Prostate gland (tissue), 2 donors: ENCODE results near the gene ASPN. TPM values are rescaled to one million over a fixed set of nuclear protein-coding genes. Genes with fewer than 3 reads are reported as not detected.

Experiments
- DNase-seq: peaks from one replicate; pipeline ENCODE4 v3.0.0-alpha.2; 2019; ENCODE audit warnings: low spot score
- H3K27ac ChIP-seq, 2 donors: fragments of 200-600 bp; sonication (generic); 2 replicates each; pipeline ENCODE4 v1.5.1; 2017 to 2019
- H3K27me3 ChIP-seq: fragments of 200-600 bp; sonication (generic); replicated peaks from 2 replicates; pipeline ENCODE4 v1.5.1; 2019; ENCODE audit not compliant: insufficient read depth
- H3K36me3 ChIP-seq, 2 donors: fragments of 200-600 bp; sonication (generic); 1 replicate in 1 of 2; 2 replicates in 1 of 2; pipeline versions ENCODE4 v1.5.1 to v1.8.1; 2017 to 2019
- H3K4me1 ChIP-seq: fragments of 200-600 bp; sonication (generic); replicated peaks from 2 replicates; pipeline ENCODE4 v1.5.1; 2019
- H3K4me3 ChIP-seq, 2 donors: fragments of 200-600 bp; sonication (generic); 2 replicates each; pipeline ENCODE4 v1.5.1; 2017 to 2019
- H3K9me3 ChIP-seq: fragments of 200-600 bp; sonication (generic); 2 replicates; pipeline ENCODE4 v1.5.1; 2017
- POLR2A ChIP-seq: fragments of 450-650 bp; IDR thresholded peaks from one replicate; pipeline ENCODE4 v1.6.1; 2016; ENCODE audit warnings: antibody characterized with exemption, mild to moderate bottlenecking
- POLR2AphosphoS5 ChIP-seq: sonication (generic); formaldehyde crosslinking; IDR thresholded peaks from one replicate; pipeline ENCODE4 v1.6.1; 2017; ENCODE audit warnings: antibody characterized with exemption
- WGBS: methylation state at CpG from one replicate; pipeline ENCODE4 v1.1.5; 2018; 5-methylcytosine and 5-hydroxymethylcytosine counted together
- intact Hi-C: fragments of 100-400 bp; cut with DNase I; formaldehyde crosslinking; loops from one replicate; pipeline ENCODE4 v1.14.2; 2022
- total RNA-seq, 2 donors: library from RNA; depleted of rRNA; stranded (reverse); fragments of >200 nt; gene quantifications; one replicate each; pipeline ENCODE4 v1.1.0, GENCODE V29; 2016
- TF ChIP-seq, protein P1 (sequence below), 4 experiments: fragments of 200-600 bp in 2 of 4; fragments of 450-650 bp in 2 of 4; sonication (generic) in 2 of 4; IDR thresholded peaks; 1 replicate in 3 of 4; 2 replicates in 1 of 4; pipeline ENCODE4 v1.5.1; 2016 to 2019; ENCODE audit warnings: antibody characterized with exemption in 4 of 4, mild to moderate bottlenecking in 2 of 4, moderate library complexity in 2 of 4

ASPN gene
- total RNA-seq, 2 donors from 2014 or later = 0.68 to 1.8 TPM

GRCh38 chr9:92527291-92527828 lies 45.1 kb upstream of the ASPN start:
- no peak for DNase-seq
- Histone ChIP-seq H3K27me3 (no peaks in the 10 kb centered on the region), H3K4me1 (no peaks in the 10 kb centered on the region), H3K27ac (no peak overlapping the region), H3K9me3 (no peaks in the 10 kb centered on the region), H3K36me3 (no peaks in the 10 kb centered on the region), H3K4me3 (no peak overlapping the region)
- WGBS = 95% methylated on average over 2 of the region's 2 CpGs
- TF ChIP-seq POLR2A (no peak), POLR2AphosphoS5 (no peak)
- TF ChIP-seq, protein P1, sequence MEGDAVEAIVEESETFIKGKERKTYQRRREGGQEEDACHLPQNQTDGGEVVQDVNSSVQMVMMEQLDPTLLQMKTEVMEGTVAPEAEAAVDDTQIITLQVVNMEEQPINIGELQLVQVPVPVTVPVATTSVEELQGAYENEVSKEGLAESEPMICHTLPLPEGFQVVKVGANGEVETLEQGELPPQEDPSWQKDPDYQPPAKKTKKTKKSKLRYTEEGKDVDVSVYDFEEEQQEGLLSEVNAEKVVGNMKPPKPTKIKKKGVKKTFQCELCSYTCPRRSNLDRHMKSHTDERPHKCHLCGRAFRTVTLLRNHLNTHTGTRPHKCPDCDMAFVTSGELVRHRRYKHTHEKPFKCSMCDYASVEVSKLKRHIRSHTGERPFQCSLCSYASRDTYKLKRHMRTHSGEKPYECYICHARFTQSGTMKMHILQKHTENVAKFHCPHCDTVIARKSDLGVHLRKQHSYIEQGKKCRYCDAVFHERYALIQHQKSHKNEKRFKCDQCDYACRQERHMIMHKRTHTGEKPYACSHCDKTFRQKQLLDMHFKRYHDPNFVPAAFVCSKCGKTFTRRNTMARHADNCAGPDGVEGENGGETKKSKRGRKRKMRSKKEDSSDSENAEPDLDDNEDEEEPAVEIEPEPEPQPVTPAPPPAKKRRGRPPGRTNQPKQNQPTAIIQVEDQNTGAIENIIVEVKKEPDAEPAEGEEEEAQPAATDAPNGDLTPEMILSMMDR (IDR thresholded peaks at IDR 0.05) = no peak
- intact Hi-C loops = no loop called here

DNA sequence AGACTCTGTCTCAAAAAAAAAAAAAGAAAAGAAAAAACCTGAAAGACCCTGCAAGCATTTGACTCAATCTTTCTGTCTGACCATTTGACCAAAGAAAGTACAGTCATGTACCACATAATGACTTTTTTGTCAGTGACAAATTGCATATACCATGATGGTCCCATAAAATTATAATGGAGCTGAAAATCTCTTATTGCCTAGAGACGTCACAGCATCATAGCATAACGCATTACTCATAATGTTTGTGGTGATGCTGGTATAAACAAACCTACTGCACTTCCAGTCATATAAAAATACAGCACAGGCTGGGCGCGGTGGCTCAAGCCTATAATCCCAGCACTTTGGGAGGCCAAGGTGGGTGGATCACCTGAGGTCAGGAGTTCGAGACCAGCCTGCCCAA lies 43.0 kb upstream of the ASPN start:
- DNase-seq = no peak
- TF ChIP-seq POLR2A (no peak), POLR2AphosphoS5 (no peak)
- TF ChIP-seq, protein P1 (IDR thresholded peaks at IDR 0.05) = no peak
- Histone ChIP-seq H3K27ac (no peak overlapping the region), H3K4me3 (no peak overlapping the region), H3K27me3 (no peaks in the 10 kb centered on the region), H3K9me3 (no peaks in the 10 kb centered on the region), H3K4me1 (no peaks in the 10 kb centered on the region), H3K36me3 (no peaks in the 10 kb centered on the region)
- intact Hi-C loops = no loop called here
- WGBS = 93% methylated on average over 5 of the region's 5 CpGs

GRCh38 chr9:92524881-92525280 lies 42.6 kb upstream of the ASPN start:
- WGBS = 95% methylated on average over 1 of the region's 1 CpG
- Histone ChIP-seq H3K36me3 (no peaks in the 10 kb centered on the region), H3K4me1 (no peaks in the 10 kb centered on the region), H3K27ac (no peak overlapping the region), H3K4me3 (no peak overlapping the region), H3K27me3 (no peaks in the 10 kb centered on the region), H3K9me3 (no peaks in the 10 kb centered on the region)
- DNase-seq = no peak
- intact Hi-C loops = no loop called here
- TF ChIP-seq, protein P1 (IDR thresholded peaks at IDR 0.05) = no peak
- TF ChIP-seq POLR2AphosphoS5 (no peak), POLR2A (no peak)

- TF ChIP-seq, protein P1 (IDR thresholded peaks at IDR 0.05) = no peak
- TF ChIP-seq POLR2A (no peak), POLR2AphosphoS5 (no peak)
- no peaks in the 10 kb centered on the region for H3K4me1 ChIP-seq
- no peak overlapping the region for H3K4me3 ChIP-seq
- no peak for DNase-seq
- intact Hi-C loops = no loop called here
- no peaks in the 10 kb centered on the region for H3K27me3 ChIP-seq
- 87% methylated on average over 10 of the region's 10 CpGs for WGBS
- no peaks in the 10 kb centered on the region for H3K9me3 ChIP-seq
- no peak overlapping the region for H3K27ac ChIP-seq
- no peaks in the 10 kb centered on the region for H3K36me3 ChIP-seq
Measured at GRCh38 chr9:92522983-92523970, 41.0 kb upstream of the ASPN start.
